ENCODE results near the gene CLDN7. TPM values are rescaled to one million over a fixed set of nuclear protein-coding genes. Genes with fewer than 3 reads are reported as not detected.

The CLDN7 gene
- total RNA-seq, 1 donor from 2014 or later = 0.49 TPM

Other genes with a start within 250 kb of the CLDN7 start
- gene RNASEK, start 249.9 kb downstream of the CLDN7 start, total RNA-seq = 220 and 236 TPM in 2 replicates
- 2.2 and 2.5 TPM in 2 replicates for gene BCL6B, start 239.4 kb downstream of the CLDN7 start, total RNA-seq
- 26.1 and 31.2 TPM in 2 replicates for gene SLC16A13, start 226.5 kb downstream of the CLDN7 start, total RNA-seq
- 0.15 and 0.47 TPM in 2 replicates for gene SLC16A11, start 218.4 kb downstream of the CLDN7 start, total RNA-seq
- not detected in 2 replicates for gene CLEC10A, start 182.2 kb downstream of the CLDN7 start, total RNA-seq
- gene ASGR2, start 147.7 kb downstream of the CLDN7 start, total RNA-seq = not detected in 2 replicates
- 1.5 and 2.5 TPM in 2 replicates for gene ASGR1, start 83.1 kb downstream of the CLDN7 start, total RNA-seq
- gene DLG4, start 42.6 kb downstream of the CLDN7 start, total RNA-seq = 16.1 and 18.5 TPM in 2 replicates
- gene ACADVL, start 42.5 kb downstream of the CLDN7 start, total RNA-seq = 479 and 485 TPM in 2 replicates
- gene DVL2, start 28.0 kb downstream of the CLDN7 start, total RNA-seq = 46.8 and 46.9 TPM in 2 replicates
- gene PHF23, start 23.0 kb downstream of the CLDN7 start, total RNA-seq = 61.5 and 67.3 TPM in 2 replicates
- 287 and 288 TPM in 2 replicates for gene GABARAP, start 20.0 kb downstream of the CLDN7 start, total RNA-seq
- 167 and 170 TPM in 2 replicates for gene CTDNEP1, start 10.7 kb downstream of the CLDN7 start, total RNA-seq
- gene ELP5, start 10.3 kb downstream of the CLDN7 start, total RNA-seq = 45.0 and 50.6 TPM in 2 replicates
- gene SLC2A4, start 19.2 kb upstream of the CLDN7 start, total RNA-seq = 0.12 TPM in 1 of 2 replicates, not detected in the other
- gene YBX2, start 32.2 kb upstream of the CLDN7 start, total RNA-seq = 0.39 and 0.63 TPM in 2 replicates
- 697 and 698 TPM in 2 replicates for gene EIF5A, start 45.1 kb upstream of the CLDN7 start, total RNA-seq
- gene GPS2, start 52.9 kb upstream of the CLDN7 start, total RNA-seq = 88.7 and 90.6 TPM in 2 replicates
- 37.2 and 37.7 TPM in 2 replicates for gene NEURL4, start 66.9 kb upstream of the CLDN7 start, total RNA-seq
- gene ACAP1, start 74.1 kb upstream of the CLDN7 start, total RNA-seq = 693 and 701 TPM in 2 replicates
- 10.2 and 10.3 TPM in 2 replicates for gene KCTD11, start 89.7 kb upstream of the CLDN7 start, total RNA-seq
- gene TMEM95, start 92.7 kb upstream of the CLDN7 start, total RNA-seq = 0.17 TPM in 1 of 2 replicates, not detected in the other
- 1.1 and 1.4 TPM in 2 replicates for gene TNK1, start 118.6 kb upstream of the CLDN7 start, total RNA-seq
- 127 and 139 TPM in 2 replicates for gene PLSCR3, start 132.0 kb upstream of the CLDN7 start, total RNA-seq
- 51.6 and 53.9 TPM in 2 replicates for gene TMEM256, start 141.6 kb upstream of the CLDN7 start, total RNA-seq
- gene NLGN2, start 145.4 kb upstream of the CLDN7 start, total RNA-seq = 1.5 and 2.1 TPM in 2 replicates
- gene SPEM1, start 157.8 kb upstream of the CLDN7 start, total RNA-seq = 0.22 TPM in 1 of 2 replicates, not detected in the other
- gene SPEM2, start 163.1 kb upstream of the CLDN7 start, total RNA-seq = not detected in 2 replicates
- gene SPEM3, start 166.4 kb upstream of the CLDN7 start, total RNA-seq = not detected in 2 replicates
- 16.0 and 16.3 TPM in 2 replicates for gene TMEM102, start 173.0 kb upstream of the CLDN7 start, total RNA-seq
- 15.0 and 15.4 TPM in 2 replicates for gene FGF11, start 177.0 kb upstream of the CLDN7 start, total RNA-seq
- gene CHRNB1, start 182.6 kb upstream of the CLDN7 start, total RNA-seq = 12.5 and 15.4 TPM in 2 replicates
- gene ZBTB4, start 217.2 kb upstream of the CLDN7 start, total RNA-seq = 25.2 and 26.5 TPM in 2 replicates
- gene SLC35G6, start 219.0 kb upstream of the CLDN7 start, total RNA-seq = not detected in 2 replicates
- gene POLR2A, start 221.9 kb upstream of the CLDN7 start, total RNA-seq = 208 and 222 TPM in 2 replicates

Data from T-helper 1 cell treated with Interleukin-12 subunit alpha and Interleukin-12 subunit beta and Interleukin-4 antibody, amounts not matched to agents 30 ng/mL and 1 ng/mL, for 36 hours (primary cell).